ENCODE measurements around the gene CMSS1.

CMSS1 gene

DNA sequence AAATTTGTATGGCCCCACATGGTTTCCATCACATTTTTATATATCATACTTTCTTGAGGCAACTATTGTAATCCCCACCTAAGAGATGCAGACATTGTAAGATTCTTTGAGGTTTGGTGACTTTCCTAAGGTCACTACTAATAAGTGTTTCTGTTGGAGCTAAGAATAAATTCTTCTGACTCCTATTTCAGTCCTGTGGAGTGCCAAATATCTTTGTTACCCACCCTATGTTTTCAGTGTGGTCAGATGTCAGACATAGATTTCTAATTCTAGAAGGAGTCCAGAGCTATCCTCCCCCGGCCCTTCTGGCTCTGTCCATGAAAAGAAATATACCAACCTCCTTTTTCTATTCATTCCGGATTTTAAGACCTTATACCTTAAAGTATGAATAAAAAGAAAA lies 342.9 kb downstream of the CMSS1 start:
- DNase-seq (ENCODE audit: extremely low spot score) = no peak
- TF ChIP-seq, protein P1, sequence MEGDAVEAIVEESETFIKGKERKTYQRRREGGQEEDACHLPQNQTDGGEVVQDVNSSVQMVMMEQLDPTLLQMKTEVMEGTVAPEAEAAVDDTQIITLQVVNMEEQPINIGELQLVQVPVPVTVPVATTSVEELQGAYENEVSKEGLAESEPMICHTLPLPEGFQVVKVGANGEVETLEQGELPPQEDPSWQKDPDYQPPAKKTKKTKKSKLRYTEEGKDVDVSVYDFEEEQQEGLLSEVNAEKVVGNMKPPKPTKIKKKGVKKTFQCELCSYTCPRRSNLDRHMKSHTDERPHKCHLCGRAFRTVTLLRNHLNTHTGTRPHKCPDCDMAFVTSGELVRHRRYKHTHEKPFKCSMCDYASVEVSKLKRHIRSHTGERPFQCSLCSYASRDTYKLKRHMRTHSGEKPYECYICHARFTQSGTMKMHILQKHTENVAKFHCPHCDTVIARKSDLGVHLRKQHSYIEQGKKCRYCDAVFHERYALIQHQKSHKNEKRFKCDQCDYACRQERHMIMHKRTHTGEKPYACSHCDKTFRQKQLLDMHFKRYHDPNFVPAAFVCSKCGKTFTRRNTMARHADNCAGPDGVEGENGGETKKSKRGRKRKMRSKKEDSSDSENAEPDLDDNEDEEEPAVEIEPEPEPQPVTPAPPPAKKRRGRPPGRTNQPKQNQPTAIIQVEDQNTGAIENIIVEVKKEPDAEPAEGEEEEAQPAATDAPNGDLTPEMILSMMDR (IDR thresholded peaks at IDR 0.05; ENCODE audit: control extremely low read depth, extremely low read depth, low read depth, missing control alignments) = no peak
- POLR2A ChIA-PET = no interaction called here
- CTCF ChIA-PET = interaction anchor here (0.8 to 2.5 kb wide), 4 partner anchors 9 to 329 kb away, joined by 3 to 6 read pairs (median 3); no protein-coding TSS in a partner anchor

DNA sequence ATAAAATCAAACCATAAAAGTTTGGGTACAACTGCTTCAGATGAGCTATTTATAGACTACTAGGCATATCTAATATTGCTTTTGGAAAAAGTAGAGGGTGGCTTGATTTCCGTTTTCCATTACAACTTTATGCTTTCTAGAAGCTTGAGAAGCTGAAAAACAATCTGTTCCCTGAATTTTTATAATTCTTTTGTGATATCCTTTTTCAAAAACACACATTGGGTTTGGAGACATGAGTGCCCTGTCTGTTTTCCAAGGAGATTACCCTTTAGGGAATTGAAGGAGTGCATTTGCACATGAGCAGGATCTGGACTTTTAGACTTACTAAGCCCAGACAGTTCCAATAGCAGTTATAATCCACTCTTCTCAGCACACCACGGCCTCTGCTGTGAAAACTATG lies 346.1 kb downstream of the CMSS1 start:
- DNase-seq (ENCODE audit: extremely low spot score) = no peak
- ChIA-PET POLR2A (no interaction called here), CTCF (interaction anchor here (1.2 to 2.8 kb wide), 3 partner anchors 10 to 12 kb away, joined by 3 to 7 read pairs (median 3); no protein-coding TSS in a partner anchor)
- TF ChIP-seq, protein P1 (IDR thresholded peaks at IDR 0.05; ENCODE audit: control extremely low read depth, extremely low read depth, low read depth, missing control alignments) = no peak

DNA sequence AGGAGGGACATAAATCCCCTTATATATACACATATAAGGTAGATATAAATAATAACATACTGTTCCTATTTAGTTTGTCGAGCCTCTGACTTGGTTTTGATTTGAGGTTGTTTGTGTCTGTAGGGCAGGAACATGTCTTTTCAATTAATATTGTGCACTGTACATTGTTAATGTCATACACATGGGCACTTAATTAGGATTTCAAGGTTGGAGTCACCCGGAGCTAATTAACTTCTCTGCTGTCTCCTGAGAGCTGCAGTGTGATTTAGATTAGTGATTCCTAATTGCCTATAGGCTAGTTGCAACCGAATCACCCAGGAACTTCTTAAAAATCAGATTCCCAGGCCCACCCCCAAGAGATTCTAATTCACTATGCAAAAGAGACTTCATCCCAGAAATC lies 347.1 kb downstream of the CMSS1 start:
- ChIA-PET POLR2A (no interaction called here), CTCF (interaction anchor here (2.8 kb wide), 1 partner anchor 9 kb away, joined by 7 read pairs; no protein-coding TSS in a partner anchor)
- TF ChIP-seq, protein P1 (IDR thresholded peaks at IDR 0.05; ENCODE audit: control extremely low read depth, extremely low read depth, low read depth, missing control alignments) = no peak
- DNase-seq (ENCODE audit: extremely low spot score) = no peak

DNA sequence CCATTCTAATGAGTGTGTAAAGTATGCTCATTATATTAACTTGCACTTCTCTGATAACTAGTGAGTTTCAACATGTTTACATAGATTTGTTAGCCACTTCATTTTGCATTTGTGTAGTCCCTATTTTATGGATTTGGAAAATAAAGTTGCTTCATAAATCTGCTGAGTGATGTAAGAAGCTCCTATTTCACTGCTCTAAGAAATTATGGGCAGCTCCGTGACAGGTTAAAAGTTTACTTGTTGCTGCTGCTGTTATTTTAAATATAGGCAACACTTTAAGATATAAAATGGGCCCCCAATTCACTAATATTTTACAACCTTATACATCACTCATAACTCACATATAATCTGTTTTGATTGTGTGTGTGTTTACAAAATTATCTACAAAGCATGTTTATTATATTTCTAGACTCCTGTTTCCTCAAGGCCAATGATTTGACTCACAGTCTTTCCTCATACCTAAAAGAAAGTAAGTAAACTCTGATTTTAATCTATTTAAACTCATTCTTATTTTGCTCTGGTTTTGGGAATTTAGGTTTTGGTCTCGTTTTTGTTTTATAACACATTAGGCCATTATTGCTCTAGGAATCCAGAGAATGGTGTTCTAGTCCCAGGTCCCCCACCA lies 348.4 kb downstream of the CMSS1 start:
- DNase-seq (ENCODE audit: extremely low spot score) = no peak
- ChIA-PET POLR2A (no interaction called here), CTCF (no interaction called here)
- TF ChIP-seq, protein P1 (IDR thresholded peaks at IDR 0.05; ENCODE audit: control extremely low read depth, extremely low read depth, low read depth, missing control alignments) = no peak

DNA sequence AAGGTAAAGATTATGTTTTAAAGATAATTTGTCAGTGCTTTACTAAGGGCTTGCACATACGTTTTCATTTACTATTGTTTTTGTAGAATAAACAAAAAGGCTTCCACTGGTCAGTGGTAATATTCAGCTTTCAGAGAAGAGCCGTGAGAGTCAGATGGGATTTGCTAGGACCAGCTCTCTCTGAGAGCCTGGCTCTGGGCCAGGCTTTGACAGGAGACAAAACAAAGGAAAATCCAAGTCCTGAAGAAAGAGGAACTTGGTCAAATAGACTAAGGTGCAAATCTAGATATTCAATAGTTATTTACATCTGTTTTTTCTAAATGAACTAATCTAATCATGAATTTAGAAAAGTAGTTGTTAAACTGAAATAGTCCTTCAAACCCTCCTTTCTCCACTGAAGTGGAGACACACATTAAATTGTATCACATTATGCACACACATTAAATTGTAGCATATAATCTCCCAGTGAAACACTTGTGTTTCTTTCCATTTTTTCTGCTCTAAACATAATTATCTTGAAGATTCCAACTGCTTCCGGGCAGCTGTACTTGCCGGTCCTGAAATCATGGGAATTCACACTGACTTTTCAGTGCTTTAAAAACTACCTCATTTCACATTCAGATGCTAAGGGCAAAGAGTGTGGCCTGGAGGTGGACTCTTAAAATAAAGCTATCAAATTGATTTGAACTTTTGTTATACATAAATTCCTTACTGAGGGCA lies 351.7 kb downstream of the CMSS1 start:
- ChIA-PET CTCF (interaction anchor here (1.6 kb wide), 1 partner anchor 18 kb away, joined by 3 read pairs; no protein-coding TSS in a partner anchor), POLR2A (no interaction called here)
- DNase-seq (ENCODE audit: extremely low spot score) = no peak
- TF ChIP-seq, protein P1 (IDR thresholded peaks at IDR 0.05; ENCODE audit: control extremely low read depth, extremely low read depth, low read depth, missing control alignments) = no peak

DNA sequence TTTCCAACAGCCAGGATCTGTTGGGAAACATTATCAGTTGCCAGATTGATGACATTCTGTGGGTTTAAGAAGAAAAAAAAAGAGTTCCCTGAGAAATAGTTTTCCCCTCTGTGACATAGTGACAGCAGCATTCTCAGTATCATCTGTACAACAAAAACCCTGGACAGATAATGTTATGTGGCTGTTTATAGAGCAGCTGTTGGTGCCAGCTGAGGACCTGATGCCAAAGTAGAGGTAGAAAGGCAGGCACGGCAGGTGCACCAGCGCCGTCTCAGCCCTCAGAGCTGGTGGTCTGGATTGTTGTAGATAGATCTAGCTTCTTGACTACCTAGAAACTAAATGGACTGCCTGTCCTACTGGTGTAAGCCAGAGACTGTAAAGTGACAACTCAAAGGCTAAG lies 352.8 kb downstream of the CMSS1 start:
- ChIA-PET CTCF (interaction anchor here (1.1 to 1.2 kb wide), 2 partner anchors 15 to 68 kb away, joined by 3 read pairs; no protein-coding TSS in a partner anchor), POLR2A (no interaction called here)
- no peak for DNase-seq (ENCODE audit: extremely low spot score)
- TF ChIP-seq, protein P1 (IDR thresholded peaks at IDR 0.05; ENCODE audit: control extremely low read depth, extremely low read depth, low read depth, missing control alignments) = no peak
